GM18511 (cell line): ENCODE data around the gene CYBC1.
A peak's percentile ranks its signal among the peaks of the same experiment; 100 is the strongest.

Source experiments
- ATAC-seq: cut with Tn5 transposase; IDR thresholded peaks from one replicate; pipeline ENCODE4 v1.9.1; 2021; ENCODE audit warnings: mild to moderate bottlenecking, moderate library complexity; ENCODE audit not compliant: unreplicated experiment

The CYBC1 gene

GRCh38 chr17:82449131-82449882, 1.2 kb downstream of the CYBC1 start:
- peak; percentile 66 for ATAC-seq

DNA sequence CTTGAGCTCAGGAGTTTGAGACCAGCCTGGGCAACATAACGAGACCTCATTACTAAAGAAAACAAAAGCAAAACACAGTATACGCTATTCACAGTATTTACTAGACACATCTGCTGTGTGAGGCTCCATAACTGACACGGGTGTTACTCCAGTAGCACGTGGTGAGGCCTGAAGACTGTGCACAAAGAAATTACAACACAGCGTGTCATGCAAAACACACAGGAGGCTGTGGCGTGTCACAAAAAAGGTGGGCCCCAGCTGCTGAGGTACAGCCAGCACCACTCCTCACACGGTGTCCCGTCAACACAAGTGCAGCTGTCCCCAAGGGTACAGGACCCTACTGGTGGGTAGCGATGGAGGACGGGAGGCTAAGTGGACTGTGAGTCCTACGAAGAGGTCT, 2.7 kb downstream of the CYBC1 start:
- ATAC-seq: no peak

DNA sequence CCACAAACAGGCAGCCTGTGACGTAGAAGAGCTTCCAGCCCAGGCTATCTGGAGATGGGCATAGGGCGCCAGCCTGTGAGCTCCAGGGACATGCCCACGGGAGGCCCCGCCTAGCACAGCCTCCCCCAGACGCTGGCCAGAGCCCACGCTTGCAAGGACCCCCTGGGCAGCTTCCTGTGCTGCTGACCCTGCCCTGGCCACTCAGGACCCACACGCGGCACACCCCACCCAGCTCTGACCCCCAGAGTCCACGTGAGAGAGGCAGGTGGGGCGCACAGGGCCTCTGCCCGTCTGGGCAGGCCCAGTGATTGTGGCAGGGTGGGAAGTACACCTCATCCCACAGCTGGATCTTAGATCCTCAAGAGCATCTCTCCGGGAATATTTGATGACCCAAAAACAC, 3.9 kb downstream of the CYBC1 start:
- no peak for ATAC-seq

DNA sequence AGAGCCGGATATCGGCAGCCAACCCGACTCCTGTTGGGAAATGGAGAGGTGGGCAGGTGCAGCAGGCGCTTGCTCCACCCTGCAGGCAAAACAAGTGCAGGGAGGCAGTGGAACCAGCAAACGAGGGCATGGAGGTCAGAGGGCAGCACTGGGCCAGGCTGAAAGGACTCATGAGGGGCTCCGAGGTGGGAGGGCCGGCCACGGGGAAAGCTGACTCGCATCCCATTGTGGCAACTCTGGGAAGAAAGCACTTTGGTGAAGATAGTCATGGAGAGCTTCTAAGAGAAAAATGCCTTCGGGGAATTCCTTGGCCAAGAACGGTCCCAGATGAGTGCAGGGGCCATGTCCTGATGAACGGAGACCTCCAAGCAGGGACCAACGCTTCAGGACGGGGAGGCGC, 4.4 kb downstream of the CYBC1 start:
- ATAC-seq: no peak

GRCh38 chr17:82445542-82445941, 5.0 kb downstream of the CYBC1 start:
- ATAC-seq: no peak

DNA sequence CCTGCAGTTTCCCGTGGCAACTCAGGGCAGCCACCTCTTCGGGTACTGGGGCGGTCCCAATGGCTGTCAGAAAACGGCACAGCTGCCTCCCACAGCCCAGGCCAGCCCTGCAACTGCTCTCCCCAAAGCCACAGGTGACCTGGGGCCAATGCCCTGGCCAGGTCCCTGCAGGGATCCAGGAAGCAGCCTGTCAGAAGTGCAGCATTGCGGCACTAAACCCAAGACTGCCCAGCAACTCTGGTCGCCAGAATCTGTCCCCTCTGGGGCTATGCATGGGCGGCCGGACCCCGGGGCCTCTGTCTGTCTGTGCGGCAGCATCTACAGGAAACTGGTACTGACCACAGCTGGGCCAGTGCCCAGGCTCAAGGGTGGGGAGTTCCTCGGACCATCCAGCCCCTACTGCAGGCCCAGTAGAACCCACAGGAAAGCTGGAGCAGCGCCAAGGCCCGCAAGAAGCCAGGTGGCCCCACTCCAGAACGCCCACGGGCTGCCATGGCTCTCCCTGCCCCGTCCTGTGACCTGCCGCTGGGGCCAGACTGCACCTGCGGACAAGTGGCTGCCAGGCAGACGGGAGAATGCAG, 5.5 kb downstream of the CYBC1 start:
- no peak for ATAC-seq

- ATAC-seq: no peak
Measured at GRCh38 chr17:82444284-82444893, 6.2 kb downstream of the CYBC1 start.

DNA sequence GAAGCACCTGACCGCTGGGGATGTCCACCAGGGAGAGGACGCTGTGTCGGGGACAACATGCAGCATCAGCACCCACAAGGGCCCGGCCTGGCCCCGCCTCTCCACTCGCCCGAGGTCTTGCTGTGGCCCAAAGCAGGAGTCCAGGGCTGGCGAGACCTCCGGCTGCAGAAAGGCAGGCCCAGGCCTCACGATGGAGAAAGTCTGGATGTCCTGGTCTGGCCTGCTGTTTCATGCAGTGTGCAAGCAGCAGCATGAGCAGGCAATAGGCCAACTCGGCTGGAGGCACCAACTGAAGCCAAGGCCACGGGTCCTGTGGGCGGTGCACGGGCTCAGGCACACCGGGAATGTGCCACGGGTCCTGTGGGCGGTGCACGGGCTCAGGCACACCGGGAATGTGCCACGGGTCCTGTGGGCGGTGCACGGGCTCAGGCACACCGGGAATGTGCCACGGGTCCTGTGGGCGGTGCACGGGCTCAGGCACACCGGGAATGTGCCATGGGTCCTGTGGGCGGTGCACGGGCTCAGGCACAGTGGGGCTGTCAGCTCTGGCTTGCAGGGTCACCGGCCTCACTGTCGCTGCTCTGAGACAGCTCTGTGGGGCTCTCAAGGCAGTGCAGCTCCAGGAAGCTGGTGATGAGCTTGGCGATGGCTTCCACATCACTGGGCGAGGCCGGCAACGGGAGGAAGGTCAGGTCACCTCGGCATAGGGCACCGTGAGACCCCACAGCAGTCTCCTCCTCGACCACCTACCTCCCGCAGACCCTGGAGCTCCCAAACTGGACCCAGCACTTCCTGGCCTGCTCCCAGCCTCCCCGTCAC, 6.9 kb downstream of the CYBC1 start:
- no peak for ATAC-seq

DNA sequence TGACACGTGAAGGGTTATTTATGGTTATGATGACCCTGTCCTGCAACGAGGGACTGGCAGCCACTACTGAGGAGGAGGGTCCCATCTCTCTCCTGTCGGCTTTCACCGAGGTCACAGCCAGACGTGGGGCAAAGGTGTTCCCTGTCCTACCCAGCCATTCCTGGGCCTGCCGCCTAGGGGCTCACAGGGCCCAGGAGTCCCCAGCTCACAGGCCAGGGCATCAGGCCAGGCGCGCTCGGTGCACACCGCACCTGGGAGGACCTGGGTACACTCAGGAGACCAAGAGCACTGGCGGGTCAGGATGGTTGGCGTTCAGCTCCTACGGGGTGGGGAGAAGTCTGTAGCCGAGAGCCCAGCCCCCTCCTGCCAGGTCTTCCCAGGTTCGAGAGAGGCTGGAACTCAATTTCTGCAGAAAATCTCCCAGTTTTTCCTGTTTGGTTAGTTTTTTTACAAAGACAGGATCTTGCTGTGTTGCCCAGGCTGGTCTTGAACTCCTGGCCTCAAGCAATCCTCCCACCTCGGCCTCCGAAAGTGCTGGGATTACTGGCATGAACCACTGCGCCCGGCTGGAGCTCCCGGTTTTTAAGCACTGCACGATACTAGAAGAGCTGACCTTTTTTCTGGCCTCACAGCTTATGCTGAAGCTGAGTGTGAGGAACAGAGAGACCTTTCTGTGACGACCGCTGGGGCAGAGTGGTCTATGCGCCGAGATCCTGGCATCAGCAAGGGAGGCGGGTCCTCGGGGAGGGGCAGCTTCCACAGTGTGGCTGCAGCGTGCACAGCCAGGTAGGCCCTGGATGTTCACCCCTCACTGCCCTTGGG, 7.7 kb downstream of the CYBC1 start:
- no peak for ATAC-seq

GRCh38 chr17:82441691-82442487, 8.7 kb downstream of the CYBC1 start:
- no peak for ATAC-seq

- ATAC-seq: no peak
Measured at GRCh38 chr17:82440991-82441627, 9.4 kb downstream of the CYBC1 start.

- ATAC-seq: no peak
Measured at GRCh38 chr17:82440469-82440981, 10.0 kb downstream of the CYBC1 start.

DNA sequence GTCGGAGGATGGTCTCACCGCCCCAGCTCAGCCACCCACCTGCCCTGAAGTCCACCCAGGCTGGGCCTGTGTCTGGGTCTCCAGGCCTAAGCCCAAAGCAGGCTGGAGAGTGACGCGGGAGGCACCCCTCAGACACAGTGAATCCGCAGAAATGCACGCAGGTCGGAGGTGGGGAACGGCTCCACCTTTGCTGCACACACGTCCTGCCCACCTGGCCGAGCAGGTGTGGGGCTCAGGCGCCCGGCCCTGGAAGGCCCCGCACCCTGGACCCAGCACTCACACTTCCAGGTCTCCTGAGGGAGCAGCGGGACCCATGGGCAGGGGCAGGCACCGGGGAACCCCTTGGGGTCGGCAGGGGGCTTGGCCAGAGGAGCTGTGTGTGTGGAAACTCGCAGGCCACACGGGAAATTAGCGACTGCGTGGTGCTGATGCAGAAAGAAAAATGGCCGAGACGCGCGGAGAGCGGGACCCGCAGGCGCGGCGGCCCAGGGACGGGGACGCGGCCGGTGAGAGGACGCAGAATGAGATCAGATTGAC, 10.7 kb downstream of the CYBC1 start:
- no peak for ATAC-seq

DNA sequence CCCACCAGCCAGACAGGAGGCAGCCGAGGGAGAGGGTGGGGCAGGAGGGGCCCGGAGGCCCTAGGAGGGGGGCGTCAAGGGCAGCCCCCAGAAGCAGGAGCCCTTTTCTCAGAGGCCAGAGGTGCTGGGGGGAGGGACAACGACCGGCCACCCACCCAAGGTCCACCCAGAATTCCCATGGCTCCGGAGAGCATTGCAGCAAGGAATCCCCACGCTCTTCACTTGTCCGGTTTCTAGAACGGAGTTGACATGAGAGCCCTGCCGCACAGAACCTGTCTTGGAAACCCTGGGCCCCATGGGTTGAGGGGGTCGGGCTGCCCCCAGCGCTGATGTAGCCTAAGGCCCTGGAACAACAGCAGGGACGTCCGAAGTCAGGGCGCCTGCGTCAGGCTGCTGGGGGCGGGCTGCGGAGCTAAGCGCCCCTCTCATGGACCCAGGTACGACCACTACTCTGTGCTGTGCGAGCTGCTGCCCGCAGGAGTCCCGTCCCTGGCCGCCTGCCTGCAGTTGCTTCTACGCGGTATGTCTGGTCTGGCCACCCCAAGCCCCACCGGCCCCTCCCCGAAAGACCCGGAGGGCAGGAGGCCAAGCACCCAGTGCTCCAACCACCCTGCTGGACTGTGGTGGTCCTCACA, 11.2 kb downstream of the CYBC1 start:
- no peak for ATAC-seq

- ATAC-seq: no peak
Measured at GRCh38 chr17:82438401-82439193, 12.0 kb downstream of the CYBC1 start.

- no peak for ATAC-seq
Measured at GRCh38 chr17:82437325-82437668, 13.3 kb downstream of the CYBC1 start.

GRCh38 chr17:82436601-82437324, 13.8 kb downstream of the CYBC1 start:
- ATAC-seq: no peak
